Prostate gland (tissue), 2 donors: ENCODE results near the gene LNX1.

Experiments
- CTCF ChIP-seq, 4 experiments: fragments of 200-600 bp in 2 of 4; fragments of 450-650 bp in 2 of 4; sonication (generic) in 2 of 4; IDR thresholded peaks; 1 replicate in 3 of 4; 2 replicates in 1 of 4; pipeline ENCODE4 v1.5.1; 2016 to 2019; ENCODE audit warnings: antibody characterized with exemption in 4 of 4, mild to moderate bottlenecking in 2 of 4, moderate library complexity in 2 of 4
- POLR2A ChIP-seq: fragments of 450-650 bp; IDR thresholded peaks from one replicate; pipeline ENCODE4 v1.6.1; 2016; ENCODE audit warnings: antibody characterized with exemption, mild to moderate bottlenecking
- POLR2AphosphoS5 ChIP-seq: sonication (generic); formaldehyde crosslinking; IDR thresholded peaks from one replicate; pipeline ENCODE4 v1.6.1; 2017; ENCODE audit warnings: antibody characterized with exemption

- TF ChIP-seq CTCF (IDR thresholded peaks at IDR 0.05) (no peak), POLR2A (no peak), POLR2AphosphoS5 (no peak)
Observed at GRCh38 chr4:53465281-53465680, 126.0 kb downstream of the LNX1 start.
